GM21367 (cell line): ENCODE measurements around the gene THSD4.
"Not testable (repeated sequence)": the region's sequence is repeated elsewhere in the genome, so short reads cannot be mapped to it uniquely, and the experiment has no call there.

Experiments
- ATAC-seq: cut with Tn5 transposase; IDR thresholded peaks from one replicate; pipeline ENCODE4 v1.9.1; 2021; ENCODE audit not compliant: unreplicated experiment

The THSD4 gene

DNA sequence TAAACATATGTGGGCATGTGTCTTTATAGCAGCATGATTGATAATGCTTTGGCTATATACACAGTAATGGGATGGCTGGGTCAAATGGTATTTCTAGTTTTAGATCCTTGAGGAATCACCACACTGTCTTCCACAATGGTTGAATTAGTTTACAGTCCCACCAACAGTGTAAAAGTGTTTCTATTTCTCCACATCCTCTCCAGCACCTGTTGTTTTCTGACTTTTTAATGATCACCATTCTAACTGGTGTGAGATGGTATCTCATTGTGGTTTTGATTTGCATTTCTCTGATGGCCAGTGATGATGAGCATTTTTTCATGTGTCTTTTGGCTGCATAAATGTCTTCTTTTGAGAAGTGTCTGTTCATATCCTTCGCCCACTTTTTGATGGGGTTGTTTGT is 252.5 kb downstream of the THSD4 start:
- ATAC-seq, result not testable (repeated sequence)

DNA sequence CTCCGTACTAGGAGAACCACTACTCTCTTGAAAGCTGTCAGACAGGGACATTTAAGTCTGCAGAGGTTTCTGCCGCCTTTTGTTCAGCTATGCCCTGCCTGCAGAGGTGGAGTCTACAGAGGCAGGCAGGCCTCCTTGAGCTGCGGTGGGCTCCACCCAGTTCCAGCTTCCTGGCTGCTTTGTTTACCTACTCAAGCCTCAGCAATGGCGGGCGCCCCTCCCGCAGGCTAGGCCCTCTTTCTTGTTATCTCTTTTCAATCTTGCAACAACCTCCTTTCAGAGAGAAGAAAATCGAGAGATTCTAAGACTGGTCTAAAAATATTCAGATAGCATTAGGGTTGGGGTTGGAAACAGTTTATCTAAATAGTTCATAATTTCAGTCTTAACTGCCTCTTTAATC is 257.5 kb downstream of the THSD4 start:
- not testable (repeated sequence) for ATAC-seq

DNA sequence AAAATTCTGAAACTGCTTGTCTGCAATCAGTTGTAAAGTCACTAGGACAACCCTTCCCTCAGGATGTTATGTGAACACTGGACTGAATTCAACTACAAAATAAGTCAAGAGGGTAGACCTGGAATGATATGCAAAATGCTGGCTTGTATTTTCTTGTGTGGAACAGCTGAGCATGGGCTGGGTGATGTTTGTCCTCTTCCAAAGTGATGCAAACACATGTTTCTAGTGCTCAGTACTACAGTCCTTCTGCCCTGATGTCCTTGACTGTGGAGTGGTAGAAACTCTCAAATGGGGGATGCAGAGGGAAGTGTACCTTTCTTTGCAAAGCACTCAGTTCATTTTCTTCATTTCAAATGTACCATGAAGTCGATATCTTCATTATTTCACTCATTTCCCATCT is 258.6 kb downstream of the THSD4 start:
- no peak for ATAC-seq

DNA sequence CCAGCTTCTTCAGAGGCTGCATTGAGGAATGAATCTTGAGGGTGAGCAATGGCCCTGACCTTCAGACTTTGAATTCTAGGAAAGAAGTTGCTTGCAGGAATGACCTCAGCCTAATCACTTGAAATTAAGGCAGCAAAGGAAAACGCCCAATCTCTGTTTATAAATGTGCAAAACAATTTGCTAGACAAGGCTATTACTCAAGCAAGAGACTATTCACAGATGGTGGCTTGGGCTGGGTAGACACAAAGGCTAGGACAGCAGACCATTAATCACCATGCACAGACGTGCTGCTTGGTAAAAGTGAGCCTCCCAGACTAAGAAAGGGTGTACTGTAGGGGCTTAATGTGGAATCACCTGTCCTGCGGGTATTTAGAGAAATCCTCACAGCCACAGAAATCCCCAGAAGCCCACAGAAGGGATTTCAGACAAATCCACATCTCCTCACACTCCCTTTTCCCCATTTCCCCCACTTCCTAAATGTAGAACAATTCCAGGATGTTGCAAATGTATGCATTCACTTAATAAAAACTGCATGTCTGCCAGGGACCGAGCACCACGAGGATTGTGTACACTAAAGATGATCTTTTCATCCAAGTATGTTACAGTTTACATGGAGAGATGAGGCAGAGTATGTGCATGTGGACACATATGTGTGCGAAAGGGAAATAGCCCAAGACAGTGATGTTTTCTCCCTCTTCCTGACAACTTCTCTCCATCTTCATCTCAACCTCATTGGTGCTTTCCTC is 259.5 kb downstream of the THSD4 start:
- no peak for ATAC-seq

DNA sequence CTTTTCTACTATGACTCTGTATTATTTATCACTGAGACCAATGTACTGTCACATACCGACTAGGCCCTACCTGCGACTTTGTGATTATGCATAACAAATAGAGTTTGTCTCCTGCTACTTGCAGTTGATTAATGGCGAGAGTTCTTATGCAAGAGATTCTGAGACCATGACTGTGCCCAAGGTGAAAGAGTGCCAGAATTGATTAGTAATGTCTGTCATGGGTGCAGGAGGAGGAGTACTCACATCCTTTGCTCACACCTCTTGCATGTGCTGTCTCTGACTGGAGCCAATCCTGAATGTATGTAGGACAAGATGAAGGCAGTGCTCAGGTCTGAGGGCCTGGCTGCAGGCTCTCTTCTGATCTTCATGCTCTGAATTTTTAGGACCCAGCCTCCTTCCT is 260.7 kb downstream of the THSD4 start:
- no peak for ATAC-seq

DNA sequence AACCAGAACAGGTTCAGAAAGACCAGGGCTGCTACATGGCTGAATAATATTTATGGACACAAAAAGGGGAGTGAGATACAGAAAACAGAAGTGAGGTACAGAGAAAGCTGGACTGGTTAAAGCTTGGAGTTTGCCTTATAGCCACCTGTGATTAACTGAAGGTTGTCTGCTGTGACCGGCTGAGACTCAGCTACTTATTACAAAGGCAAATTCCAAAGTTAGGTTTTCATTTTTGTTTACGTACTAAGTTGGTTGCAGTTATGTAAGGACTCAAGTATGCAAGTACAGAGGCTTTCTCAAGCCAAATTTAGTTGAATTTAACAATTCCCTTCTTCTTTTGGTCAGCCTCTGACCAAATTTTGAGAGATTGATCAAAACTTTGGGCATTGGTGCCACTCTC is 264.6 kb downstream of the THSD4 start:
- no peak for ATAC-seq

DNA sequence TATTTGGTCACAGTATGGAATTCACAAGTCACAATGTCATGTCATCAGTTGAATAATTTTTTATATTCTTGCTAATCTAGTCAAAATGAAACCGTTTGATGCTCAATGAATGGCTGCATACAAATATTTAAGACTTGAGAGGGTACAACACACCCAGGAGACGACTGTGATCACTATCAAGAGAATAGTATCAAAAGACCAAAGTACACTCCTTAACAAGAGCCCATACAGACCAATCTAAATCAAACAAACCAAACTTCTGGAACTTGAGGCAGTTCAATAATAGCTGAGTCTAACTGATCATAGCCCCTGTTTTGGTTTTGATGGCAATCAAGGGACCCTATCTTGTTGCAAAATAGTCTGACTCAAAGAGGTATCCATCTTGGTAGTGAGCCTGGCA is 265.1 kb downstream of the THSD4 start:
- ATAC-seq, result no peak

DNA sequence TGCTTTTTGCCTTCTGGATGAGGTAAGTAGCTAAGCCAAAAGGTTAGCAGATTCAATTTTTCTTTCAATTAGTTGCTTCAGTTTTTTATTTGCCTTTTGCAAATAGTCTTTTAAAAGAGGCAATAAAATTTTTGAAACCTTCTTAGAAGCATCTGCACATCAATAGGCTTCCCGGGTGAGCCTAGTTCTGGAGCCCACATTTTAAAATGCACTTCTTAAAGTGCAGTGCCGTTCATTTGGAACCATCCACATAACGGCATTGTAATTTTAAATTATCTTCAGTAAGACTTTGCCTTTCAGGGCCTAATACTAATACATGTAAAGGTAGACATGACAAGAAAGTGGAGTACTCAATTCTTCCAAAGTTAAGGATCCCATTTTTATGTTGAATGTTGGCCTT is 269.2 kb downstream of the THSD4 start:
- ATAC-seq, result no peak

DNA sequence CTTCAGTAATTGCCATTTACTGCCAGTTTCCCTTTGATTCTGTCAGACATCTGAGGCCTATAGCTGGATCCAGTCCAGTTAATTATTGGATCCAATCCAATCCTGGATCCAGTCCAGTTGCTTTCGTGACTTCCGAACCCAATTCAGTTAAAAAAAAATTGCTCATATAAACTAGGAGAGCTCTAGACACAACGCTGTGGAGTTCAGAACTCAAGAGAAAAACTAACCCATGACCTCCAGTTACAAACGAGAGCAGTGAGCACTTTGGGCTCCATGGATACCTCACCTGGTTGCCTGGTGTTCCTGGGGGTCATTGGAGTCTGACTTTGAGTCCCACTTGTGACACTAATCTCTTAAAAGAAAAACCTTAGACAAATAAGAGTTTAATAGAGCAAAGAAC is 269.8 kb downstream of the THSD4 start:
- no peak for ATAC-seq

DNA sequence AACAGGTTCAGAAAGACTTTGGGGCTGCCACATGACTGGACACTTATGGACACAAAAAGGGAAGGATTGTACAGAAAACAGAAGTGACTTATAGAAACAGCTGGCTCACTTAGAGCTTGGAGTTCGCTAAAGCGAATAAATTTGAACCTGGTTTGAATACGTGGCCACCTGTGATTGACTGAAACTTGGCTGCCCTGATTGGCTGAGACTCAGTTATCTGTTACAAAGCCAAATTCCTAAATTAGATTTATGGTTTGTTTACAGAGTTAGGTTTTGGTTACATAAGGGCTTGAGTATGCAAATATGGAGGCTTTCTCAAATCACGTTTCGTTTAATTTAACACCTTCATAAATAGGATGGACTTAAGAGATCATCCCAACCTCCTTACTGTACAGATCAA is 270.2 kb downstream of the THSD4 start:
- ATAC-seq, result no peak

DNA sequence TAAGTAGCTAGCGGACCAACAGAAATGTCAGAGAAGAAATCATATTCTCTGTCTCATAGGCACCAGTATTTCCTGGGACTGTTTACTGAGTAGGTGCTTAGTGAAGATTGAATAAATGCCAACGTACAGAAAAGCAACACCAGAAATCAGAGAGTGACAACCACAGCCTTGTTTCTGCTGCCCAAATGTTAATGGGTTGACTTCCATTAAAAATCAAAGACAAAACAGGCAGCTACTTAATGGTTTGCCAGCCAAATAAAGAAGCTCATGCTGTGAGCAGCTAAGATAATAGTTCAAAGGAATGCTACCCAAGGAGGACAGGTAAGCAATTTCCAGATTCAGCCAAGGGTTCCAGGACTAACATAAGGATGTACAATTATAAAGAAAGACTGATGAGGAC is 270.7 kb downstream of the THSD4 start:
- no peak for ATAC-seq

DNA sequence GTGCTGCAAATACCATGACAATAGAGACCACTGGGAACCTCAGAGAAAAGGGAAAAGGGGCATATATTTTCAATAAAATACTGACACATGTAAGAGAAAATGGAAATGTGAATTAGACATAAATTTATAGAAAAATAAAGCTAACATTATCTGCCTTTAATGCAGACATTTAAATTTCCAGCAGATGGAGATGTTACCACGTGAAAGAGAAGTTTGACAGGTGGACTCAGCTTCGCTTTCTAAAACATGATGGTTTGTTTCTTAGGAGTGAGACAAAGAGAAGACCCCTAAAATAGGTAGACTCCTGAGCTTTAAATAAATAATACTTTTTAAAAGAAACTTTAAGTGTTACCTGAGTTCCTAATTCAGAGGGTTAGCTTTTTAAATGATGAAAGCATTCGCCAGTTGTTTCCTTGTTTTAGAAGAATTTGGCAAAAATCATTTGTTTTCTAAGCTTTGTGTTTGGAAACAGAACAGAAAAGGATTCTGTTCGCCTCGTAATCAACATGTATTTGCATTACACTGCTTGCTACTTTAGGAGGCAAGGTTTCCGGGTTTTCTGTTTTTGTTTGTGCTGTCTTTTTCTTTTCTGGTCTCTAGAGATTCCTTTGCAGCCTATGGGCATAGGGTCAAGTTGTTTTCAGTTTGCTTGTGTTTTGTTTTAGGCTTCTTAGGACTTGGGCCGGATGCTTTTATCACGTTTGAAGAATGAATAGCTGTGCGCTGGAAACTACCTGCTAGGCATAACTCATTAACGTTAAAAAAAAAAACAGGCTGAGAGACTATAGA is 271.4 kb downstream of the THSD4 start:
- ATAC-seq, result no peak

DNA sequence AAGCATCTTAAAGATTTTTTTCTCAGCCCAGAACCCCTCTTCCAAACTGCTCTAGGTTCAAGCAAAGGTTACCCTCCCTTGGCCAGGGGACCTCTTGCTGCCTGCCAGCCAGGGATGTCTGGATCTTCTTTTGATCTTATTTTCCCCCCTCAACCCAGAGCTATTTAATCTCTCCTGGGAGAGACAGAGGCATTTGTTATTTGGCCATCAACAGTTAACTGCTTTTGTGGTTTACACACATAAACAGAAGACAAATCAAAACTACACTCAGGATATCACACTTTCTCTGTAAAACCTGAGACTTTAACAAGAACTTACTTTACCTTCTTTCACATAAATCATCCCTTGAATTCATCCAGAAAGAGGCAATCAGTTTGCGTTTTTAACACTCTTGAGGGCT is 272.5 kb downstream of the THSD4 start:
- ATAC-seq, result no peak

DNA sequence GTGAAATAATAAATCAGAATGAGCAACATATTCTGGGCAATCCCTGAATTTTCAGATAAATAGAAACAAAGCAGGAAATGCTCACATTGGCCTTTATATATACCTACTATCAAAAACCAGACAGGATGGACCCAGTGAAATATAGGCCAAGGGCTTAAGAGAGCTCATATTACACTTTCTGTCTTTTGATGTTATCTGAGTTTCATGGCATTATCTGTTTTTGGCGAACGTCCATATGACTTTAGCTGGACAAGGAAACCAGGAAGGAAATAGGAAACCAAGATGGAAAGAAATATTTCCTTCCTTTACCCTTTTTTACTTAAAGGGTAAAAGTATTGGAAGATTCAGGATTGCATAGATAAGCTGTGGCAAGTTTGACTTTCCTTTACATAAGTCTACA is 274.8 kb downstream of the THSD4 start:
- ATAC-seq, result no peak

DNA sequence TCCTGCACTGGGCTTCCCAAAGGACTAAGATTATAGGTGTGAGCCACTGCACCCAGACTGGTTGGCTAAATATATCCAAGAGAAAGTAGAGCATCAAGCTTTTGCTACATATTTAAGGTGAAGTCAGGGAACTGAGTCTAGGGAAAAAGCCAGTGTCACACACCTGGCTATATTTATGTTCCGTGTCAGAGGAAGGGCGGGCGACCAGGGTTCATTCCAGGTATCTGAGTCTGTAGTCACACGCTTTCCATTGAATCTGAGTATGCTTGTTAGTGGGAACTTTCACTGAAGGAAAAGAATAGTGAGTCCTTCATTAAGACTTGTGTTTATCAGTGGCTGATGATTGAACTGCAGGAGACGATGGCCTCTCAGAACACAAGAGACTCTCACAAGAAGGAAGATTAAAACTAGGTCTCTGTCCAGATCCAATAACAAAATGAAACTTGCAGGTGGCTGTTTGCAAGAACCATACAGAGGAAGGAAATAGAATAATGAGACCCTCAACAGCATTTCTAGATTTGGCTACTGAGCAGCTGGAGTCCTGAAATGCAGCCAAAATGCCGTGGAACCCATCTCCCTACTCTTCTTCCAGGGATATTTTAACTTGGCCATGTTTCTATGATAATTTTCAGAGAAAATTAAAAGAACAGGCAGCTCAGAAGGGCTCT is 276.3 kb downstream of the THSD4 start:
- ATAC-seq, result no peak

DNA sequence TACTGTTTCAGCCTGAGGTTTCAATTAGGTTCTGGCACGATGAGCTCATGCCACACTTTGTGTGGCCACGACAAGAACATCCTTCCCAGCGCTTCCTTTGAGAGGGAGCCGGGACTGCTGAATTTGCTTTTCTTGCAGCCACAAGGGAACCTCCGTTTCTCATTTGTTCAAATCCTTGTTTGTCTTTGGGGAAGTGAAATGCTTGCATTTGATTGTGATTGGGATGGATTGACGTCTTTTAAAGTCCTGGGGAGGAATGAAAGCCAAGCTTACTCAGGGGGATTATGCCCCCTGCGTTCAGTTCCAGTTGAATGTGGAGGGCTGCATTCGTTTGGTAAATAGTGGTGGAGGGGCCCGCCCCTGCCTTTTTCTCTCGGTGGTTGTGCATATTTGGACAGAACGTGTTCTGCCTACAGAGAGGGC is 277.6 kb downstream of the THSD4 start:
- no peak for ATAC-seq

DNA sequence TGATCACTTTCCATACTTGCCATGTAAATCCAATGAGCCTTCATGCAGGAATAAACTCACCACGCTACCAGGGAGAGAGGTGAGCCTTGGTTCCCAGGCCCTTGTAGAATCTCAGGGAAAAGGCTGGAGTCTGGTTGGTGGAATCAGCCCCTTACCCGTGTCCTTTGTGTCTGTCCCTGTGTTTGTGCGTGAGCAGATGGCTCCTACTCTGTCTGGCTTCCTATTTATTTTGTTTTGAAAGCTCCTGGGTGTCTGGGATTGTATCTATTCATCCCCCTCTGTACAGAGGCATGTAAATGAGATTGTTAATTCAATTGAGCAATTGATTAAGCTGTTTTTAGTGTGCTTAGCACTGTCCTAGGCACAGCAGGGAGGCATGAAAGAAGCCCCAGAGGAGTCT is 278.1 kb downstream of the THSD4 start:
- no peak for ATAC-seq

DNA sequence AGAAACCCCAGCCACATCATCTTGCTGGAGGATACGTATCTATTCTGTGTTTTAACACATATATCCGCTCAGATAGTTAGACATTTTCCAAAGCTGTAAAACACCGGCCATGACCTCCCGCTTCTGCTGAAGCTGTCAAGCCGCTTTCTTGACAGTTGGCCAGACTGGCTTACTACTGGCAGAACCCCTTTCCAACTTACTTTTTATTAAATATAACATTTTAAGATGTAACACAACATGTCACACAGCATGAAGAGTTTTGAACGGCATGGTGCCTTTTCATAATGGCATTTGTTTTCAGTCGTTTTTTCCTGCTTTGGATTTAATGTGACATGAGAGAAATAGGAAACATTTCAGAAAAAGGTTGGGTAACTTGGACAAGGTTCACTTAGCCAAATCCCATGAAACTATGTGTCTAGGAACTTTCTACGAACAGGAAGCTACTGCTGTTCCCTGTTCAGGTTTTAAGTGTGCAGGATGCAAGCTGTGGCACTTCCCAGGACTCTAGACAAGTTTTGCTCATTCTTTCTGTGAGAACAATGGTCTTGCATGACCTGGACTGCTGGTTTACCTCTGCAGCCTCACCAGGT is 281.4 kb downstream of the THSD4 start:
- no peak for ATAC-seq

DNA sequence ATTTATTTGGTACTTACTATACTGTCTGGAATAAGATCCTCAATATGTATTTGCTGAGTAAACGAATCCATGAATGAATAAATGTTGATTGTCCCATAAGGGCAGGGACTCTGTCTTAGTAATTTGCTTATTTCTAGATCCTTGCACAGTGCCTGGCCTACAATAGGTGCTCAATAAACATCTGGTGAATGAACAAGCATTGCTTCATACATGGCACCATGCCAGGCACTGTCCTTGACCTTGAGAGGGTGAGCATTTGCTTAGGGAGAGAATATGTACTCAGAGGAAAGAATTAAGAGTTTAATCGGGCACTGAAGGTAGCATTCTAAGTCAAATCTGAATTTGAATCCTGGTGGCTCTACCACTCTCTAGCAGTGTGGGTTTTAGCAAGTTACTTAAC is 282.1 kb downstream of the THSD4 start:
- ATAC-seq, result no peak

DNA sequence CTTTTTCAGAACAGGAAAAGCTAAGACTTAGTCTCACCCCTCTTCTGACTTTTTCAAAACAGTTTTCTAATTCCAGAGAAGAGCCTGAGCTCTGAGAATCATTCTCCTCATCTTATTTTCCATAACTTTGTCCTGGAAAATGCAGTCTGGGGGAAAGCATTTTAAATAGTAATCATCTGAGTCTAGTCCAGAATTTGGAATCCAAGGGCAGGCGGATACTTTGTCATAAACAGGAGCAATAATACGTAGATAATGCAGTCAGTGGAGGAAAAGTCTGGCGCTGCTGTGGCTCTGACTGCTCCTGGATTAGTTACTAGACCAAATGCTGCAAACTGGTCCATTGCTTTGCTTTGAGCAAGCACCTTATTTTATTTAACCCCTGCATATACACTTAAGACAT is 285.0 kb downstream of the THSD4 start:
- no peak for ATAC-seq

DNA sequence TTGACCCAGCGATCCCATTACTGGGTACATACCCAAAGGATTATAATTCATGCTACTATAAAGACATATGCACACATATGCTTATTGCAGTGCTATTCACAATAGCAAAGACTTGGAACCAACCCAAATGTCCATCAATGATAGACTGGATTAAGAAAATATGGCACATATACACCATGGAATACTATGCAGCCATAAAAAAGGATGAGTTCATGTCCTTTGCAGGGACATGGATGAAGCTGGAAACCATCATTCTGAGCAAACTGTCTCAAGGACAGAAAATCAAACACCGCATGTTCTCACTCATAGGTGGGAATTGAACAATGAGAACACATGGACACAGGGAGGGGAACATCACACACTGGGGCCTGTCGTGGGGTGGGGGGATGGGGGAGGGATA is 286.5 kb downstream of the THSD4 start:
- ATAC-seq, result not testable (repeated sequence)

DNA sequence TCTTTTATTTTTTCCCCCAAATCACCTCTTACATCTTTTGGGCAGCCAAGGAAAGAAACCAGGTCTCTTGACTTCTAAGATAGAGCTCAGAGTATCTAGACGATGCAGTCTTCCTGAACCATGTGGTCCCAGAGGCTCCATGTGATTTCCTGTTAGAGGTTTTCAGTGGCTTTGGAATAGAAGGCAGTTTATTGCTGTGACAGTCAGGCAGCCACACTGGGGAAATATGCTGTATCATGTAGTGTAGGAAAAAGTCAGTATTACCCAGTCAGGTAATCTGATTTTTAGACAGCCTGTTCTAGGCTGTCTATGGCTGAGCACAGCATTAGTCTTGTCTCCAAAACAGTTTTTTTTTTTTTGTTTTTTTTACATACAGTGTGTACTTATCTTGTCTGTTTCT is 294.3 kb downstream of the THSD4 start:
- ATAC-seq, result no peak
